ENCODE data around the gene PDE4D.

Gene PDE4D

GRCh38 chr5:59178071-59178470 lies 715.5 kb downstream of the PDE4D start:
- DNase-seq (ENCODE audit: low read depth, low spot score), result no peak

- DNase-seq (ENCODE audit: low read depth, low spot score), result no peak
Observed at GRCh38 chr5:59177644-59178043, 715.9 kb downstream of the PDE4D start.

- DNase-seq (ENCODE audit: low read depth, low spot score), result no peak
Observed at GRCh38 chr5:59174248-59174844, 719.2 kb downstream of the PDE4D start.

GRCh38 chr5:59173578-59173977 lies 719.9 kb downstream of the PDE4D start:
- no peak for DNase-seq (ENCODE audit: low read depth, low spot score)

- no peak for DNase-seq (ENCODE audit: low read depth, low spot score)
Observed at GRCh38 chr5:59171131-59171530, 722.4 kb downstream of the PDE4D start.

- no peak for DNase-seq (ENCODE audit: low read depth, low spot score)
Observed at GRCh38 chr5:59169768-59170150, 723.8 kb downstream of the PDE4D start.

GRCh38 chr5:59169081-59169767 lies 724.3 kb downstream of the PDE4D start:
- no peak for DNase-seq (ENCODE audit: low read depth, low spot score)

- DNase-seq (ENCODE audit: low read depth, low spot score), result no peak
Observed at GRCh38 chr5:59168067-59168466, 725.5 kb downstream of the PDE4D start.

- DNase-seq (ENCODE audit: low read depth, low spot score), result no peak
Observed at GRCh38 chr5:59164041-59164830, 729.3 kb downstream of the PDE4D start.

- no peak for DNase-seq (ENCODE audit: low read depth, low spot score)
Observed at GRCh38 chr5:59161221-59162105, 732.1 kb downstream of the PDE4D start.

- DNase-seq (ENCODE audit: low read depth, low spot score), result no peak
Observed at GRCh38 chr5:59158637-59159391, 734.7 kb downstream of the PDE4D start.

GRCh38 chr5:59158165-59158564 lies 735.4 kb downstream of the PDE4D start:
- DNase-seq (ENCODE audit: low read depth, low spot score), result no peak

GRCh38 chr5:59157068-59157467 lies 736.5 kb downstream of the PDE4D start:
- no peak for DNase-seq (ENCODE audit: low read depth, low spot score)

- DNase-seq (ENCODE audit: low read depth, low spot score), result no peak
Observed at GRCh38 chr5:59152701-59153245, 740.8 kb downstream of the PDE4D start.

GRCh38 chr5:59151162-59151889 lies 742.2 kb downstream of the PDE4D start:
- no peak for DNase-seq (ENCODE audit: low read depth, low spot score)

GRCh38 chr5:59149827-59150226 lies 743.7 kb downstream of the PDE4D start:
- DNase-seq (ENCODE audit: low read depth, low spot score), result no peak

GRCh38 chr5:59149271-59149670 lies 744.3 kb downstream of the PDE4D start:
- DNase-seq (ENCODE audit: low read depth, low spot score), result no peak

- no peak for DNase-seq (ENCODE audit: low read depth, low spot score)
Observed at GRCh38 chr5:59146729-59147128, 746.8 kb downstream of the PDE4D start.

- no peak for DNase-seq (ENCODE audit: low read depth, low spot score)
Observed at GRCh38 chr5:59143926-59144333, 749.6 kb downstream of the PDE4D start.

- no peak for DNase-seq (ENCODE audit: low read depth, low spot score)
Observed at GRCh38 chr5:59142927-59143326, 750.6 kb downstream of the PDE4D start.

All from activated naive CD8-positive, alpha-beta T cell treated with anti-CD3 and anti-CD28 coated beads, Interleukin-2, amount 50 U/mL, for 16 hours (primary cell).